Duodenal mucosa (tissue), 2 donors: ENCODE measurements around the gene ISG15.

Source experiments
- H3K27ac ChIP-seq: one replicate; pipeline ENCODE4 v1.7.0; 2013; ENCODE audit warnings: low read depth, low read length
- H3K27me3 ChIP-seq, 2 donors: one replicate each; pipeline ENCODE4 v1.7.0; 2013; ENCODE audit warnings: low read length in 2 of 2, control low read depth in 1 of 2; ENCODE audit not compliant: insufficient read depth in 2 of 2, control insufficient read depth in 1 of 2
- H3K36me3 ChIP-seq, 2 donors: one replicate each; pipeline ENCODE4 v1.7.0; 2013; ENCODE audit warnings: low read length in 2 of 2, control low read depth in 1 of 2; ENCODE audit not compliant: insufficient read depth in 2 of 2, control insufficient read depth in 1 of 2
- H3K4me1 ChIP-seq, 2 donors: one replicate each; pipeline ENCODE4 v1.7.0; 2013; ENCODE audit warnings: low read length in 2 of 2, control low read depth in 1 of 2; ENCODE audit not compliant: insufficient read depth in 2 of 2, control insufficient read depth in 1 of 2
- H3K4me3 ChIP-seq, 2 donors: one replicate each; pipeline ENCODE4 v1.7.0; 2013; ENCODE audit warnings: low read length in 2 of 2, low read depth in 1 of 2
- H3K9ac ChIP-seq, 2 donors: one replicate each; pipeline ENCODE4 v1.7.0; 2013; ENCODE audit warnings: low read length in 2 of 2, low read depth in 1 of 2
- H3K9me3 ChIP-seq, 2 donors: one replicate each; pipeline ENCODE4 v1.7.0; 2013; ENCODE audit warnings: low read length in 2 of 2, control low read depth in 1 of 2; ENCODE audit not compliant: control insufficient read depth in 1 of 2

The ISG15 gene

DNA sequence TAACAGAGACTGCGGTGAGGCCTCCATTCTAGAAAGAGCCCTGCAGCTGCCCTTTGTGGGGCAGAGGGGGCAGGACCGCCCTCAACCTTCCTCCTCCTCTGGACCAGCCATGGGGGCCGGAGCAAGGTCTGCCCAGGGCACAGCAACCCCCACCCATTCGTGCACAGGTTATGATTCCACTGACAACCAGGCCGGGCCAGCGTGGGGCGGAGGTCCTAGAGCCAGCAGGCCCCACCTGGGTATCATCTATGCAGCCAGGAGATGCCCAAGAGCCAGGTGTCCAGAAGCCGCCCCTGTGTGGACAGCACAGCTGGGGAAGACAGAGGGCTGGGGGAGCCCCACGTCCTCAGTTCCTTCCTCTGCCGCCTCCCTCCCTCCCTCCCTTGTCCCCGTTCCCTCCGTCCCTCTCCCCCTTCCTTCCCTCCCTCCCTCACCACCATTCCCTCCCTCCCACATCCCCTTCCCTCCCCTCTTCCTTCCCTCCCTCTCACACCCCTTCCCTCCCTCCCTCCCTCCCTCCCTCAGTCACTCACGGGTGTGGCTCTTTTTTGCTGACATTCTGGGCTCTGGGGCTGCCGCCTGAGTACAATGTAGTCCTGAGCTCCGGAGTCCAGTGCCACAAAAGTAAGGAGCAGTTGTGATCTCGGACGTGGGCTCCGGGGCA is 48.5 kb downstream of the ISG15 start:
- peaks cover 5 to 17% of the 10 kb centered on the region in 2 donors for H3K4me1 ChIP-seq
- H3K9ac ChIP-seq, result no peak overlapping the region
- no peak overlapping the region for H3K4me3 ChIP-seq
- H3K9me3 ChIP-seq, result no peaks in the 10 kb centered on the region
- H3K27ac ChIP-seq, result no peak overlapping the region
- no peaks in the 10 kb centered on the region for H3K36me3 ChIP-seq
- H3K27me3 ChIP-seq, result peaks cover 60 to 67% of the 10 kb centered on the region in 2 donors

DNA sequence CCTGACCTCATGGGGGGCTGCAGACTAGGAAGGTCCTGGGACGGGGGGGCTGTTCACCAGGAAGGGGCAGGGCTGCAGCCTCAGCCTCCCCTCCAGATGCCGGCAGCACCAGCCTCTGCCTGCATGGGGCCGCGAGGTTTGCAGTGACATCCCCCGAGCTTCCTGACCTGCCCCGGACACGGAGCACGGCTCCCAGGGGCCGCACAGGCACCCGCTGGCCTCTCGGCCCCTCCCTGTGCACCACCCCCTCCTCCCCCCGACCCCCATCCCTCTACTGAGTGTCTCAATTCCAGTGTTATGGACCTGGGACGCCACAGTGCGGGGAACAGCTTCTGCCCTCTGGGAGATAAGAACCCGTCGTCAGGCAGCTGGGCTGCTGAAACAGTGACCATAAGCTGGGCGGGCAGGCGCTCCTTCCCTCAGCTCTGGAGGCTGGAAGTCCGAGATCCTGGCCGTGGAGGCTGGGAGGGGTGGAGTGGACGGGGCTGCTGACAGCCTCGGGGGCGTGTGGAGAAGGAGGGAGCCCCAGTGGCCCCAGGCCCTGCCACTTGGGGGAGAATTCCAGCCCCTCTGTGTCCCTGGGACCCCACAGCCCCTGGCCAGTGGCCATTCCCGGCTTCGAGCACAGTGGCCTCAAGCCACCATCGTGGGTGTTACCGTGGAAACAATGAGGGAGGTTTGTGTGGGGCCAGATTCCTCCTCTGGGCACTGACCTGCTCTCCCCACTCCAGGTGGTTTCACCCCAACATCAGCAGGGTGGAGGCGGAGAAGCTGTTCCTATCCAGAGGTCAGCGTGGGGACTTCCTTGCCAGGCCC is 49.3 kb downstream of the ISG15 start:
- H3K4me1 ChIP-seq, result peaks cover 5 to 17% of the 10 kb centered on the region in 2 donors
- H3K27ac ChIP-seq, result no peak overlapping the region
- H3K4me3 ChIP-seq, result no peak overlapping the region
- H3K9me3 ChIP-seq, result no peaks in the 10 kb centered on the region
- no peaks in the 10 kb centered on the region for H3K36me3 ChIP-seq
- peaks cover 60 to 65% of the 10 kb centered on the region in 2 donors for H3K27me3 ChIP-seq
- H3K9ac ChIP-seq, result no peak overlapping the region

DNA sequence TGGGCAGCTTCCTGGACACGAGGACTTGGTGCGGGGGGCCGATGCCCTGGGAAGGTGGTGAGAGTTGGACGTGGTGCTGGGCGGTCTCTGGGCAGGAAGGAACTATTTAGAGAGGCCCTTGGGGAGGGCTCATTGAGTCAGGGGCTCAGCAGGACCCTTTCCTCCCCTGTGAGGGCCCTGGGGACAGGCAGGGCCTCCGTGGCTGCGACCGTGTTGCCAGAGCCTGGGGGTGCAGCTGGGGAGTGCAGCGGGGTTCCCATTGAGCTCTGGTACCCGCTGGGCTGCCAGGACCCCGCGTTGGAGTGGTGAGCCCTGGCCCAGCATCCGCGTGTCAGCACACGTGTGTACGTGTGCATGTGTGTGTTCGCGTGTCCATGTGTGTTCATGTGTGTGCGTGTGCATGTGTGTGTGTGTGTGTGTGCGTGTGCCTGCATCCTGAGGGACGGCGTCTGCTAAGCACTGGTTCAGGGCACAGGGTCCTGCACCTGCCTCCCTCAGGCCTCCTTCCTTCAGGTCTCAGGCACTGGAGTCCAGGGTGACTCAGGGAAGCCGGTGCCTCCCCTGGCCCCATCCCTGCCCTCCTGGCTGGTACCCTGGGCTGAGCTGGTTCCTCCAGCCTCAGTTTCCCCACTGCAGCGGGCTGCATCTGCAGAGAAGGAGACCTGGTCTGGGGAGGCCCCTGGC is 50.1 kb downstream of the ISG15 start:
- H3K27me3 ChIP-seq, result peaks cover 58 to 60% of the 10 kb centered on the region in 2 donors
- H3K4me3 ChIP-seq, result no peak overlapping the region
- H3K27ac ChIP-seq, result no peak overlapping the region
- H3K9ac ChIP-seq, result no peak overlapping the region
- peaks cover 10 to 22% of the 10 kb centered on the region in 2 donors for H3K4me1 ChIP-seq
- H3K36me3 ChIP-seq, result no peaks in the 10 kb centered on the region
- H3K9me3 ChIP-seq, result no peaks in the 10 kb centered on the region
